IPS-11a (cell line): ENCODE measurements around the gene METTL24.
"Not testable (repeated sequence)": the region's sequence is repeated elsewhere in the genome, so short reads cannot be mapped to it uniquely, and the experiment has no call there.

Experiments
- H3K4me3 ChIP-seq: one replicate; pipeline ENCODE4 v1.5.1; 2013; ENCODE audit warnings: low read depth, low read length, control low read depth

The METTL24 gene

DNA sequence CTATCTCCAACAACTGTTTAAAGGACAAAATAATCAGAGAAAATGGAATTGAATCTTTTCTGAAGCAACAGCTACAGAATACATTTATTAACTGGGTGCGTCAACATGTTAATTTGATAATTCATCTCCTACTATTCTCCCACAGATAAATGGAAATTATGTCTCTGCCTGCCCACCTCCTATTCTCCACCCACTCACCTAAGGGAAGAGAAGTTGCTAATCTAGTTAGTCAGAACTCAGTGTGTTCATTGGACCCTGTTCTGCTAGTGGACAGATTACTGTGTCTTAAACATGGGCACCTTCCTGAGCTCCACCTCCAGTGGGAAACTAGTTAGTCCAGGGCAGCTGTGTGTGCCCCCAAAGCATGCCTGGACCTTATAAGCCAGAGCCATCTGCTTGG, 41.0 kb downstream of the METTL24 start:
- no peak overlapping the region for H3K4me3 ChIP-seq

DNA sequence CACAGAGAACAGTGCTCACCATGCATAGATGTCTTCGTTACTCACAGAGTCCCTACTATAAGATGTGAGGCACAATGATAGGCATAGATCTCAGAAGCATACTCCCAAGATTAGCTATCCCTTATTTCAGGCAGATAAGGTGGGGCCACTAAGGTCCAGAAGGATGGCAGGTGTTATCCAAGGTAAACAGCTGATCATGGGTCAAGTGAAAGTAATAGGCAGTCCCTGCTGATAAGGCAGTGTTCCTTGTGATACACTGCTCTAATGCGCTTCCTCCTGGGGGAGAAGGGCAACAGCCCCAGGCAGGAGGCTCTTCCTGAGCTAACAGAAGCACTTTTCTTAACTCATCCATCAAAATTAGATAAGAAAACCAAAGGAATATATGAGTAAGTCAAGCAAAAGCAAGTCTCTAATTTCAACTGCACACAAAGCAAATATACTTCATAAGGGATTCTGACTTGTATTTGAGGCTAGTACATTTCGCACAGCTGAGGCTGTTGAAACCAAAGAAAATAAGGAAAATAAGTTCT, 42.2 kb downstream of the METTL24 start:
- no peak overlapping the region for H3K4me3 ChIP-seq

DNA sequence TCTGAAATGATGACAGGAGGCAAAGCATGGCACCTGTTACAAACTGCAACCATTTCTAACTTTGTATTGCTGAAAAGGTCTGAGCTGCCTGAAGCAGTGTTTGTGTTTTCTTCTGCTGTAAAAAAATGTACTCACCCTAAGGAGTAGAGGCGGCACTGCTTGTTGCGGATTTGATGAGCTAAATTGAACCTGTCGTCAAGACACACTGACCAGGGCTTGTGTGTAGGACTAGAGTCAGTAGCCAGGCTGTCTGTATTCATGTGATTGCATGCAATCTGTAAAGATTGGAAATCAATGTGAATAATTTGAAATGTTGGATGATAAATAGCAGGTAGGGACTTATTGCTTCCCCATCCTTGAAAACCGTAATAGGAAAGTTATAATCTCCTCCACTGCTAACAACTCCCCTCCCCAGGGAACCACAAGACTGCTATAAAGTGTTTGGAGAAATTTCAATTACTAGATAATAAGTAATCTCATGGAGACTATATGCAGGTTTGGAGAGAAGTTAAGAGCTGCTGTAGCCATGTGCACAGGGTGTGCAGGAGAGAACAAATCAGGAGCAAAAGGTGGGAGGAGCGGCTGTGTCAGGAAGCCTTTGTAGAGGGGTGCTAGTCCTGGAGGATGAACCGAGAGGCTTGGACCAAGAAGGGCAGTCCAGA, 42.8 kb downstream of the METTL24 start:
- H3K4me3 ChIP-seq, result no peak overlapping the region

DNA sequence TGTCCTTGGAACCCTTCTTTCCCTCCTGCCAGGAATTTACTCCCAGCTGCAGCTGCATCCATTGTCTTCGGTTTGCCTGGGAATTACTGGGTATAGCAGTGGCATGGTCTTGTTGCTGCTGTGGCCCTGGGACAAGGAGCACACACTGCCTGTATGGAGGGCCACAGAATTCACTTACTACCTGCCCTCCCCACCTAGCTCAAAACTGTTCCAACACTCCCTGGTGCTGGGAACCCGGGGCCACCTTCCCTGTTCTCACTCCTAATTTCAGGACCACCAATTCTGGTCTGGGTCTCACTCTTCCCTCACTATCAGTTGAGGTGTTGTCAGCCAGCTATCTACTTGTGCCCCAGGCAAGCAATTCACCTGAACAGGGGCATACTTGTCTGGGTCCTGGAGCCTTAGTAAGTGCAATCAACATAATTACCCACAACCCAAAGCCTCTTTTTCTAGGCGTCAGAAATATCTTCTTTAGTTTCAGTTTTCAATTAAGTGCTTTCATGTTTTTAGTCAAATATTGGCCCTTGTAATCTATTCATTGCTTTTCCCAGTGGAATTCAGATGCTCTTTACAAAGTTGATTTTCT, 47.2 kb downstream of the METTL24 start:
- no peak overlapping the region for H3K4me3 ChIP-seq

DNA sequence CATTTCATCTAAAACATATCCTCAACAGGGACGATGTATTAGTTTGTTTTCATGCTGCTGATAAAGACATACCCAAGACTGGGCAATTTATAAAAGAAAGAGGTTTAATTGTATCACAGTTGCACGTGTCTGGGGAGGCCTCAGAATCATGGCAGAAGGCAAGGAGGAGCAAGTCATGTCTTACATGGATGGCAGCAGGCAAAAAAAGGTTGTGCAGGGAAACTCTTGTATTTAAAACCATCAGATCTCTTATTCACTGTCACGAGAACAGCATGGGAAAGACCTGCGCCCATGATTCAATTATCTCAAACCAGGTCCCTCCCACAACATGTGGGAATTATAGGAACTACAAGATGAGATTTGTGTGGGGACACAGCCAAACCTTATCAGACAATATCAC, 48.7 kb downstream of the METTL24 start:
- not testable (repeated sequence) for H3K4me3 ChIP-seq

DNA sequence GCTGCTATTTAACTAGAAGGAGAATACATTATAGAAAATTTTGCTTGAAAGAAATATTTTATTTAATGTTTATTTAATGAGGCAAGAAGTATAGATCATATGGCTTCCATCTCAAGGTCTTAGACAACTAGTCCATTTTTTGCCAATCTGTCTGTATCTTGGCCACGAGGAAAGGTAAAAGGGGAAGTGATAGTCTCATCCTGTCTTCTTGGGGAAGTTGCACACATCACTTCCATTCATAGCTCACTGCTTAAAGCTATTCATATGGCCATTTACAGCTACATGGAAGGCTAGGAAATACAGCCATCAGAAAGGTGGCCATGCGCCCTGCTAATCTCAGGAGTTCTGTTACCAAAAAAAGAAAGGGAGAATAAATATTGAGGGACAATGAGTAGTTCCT, 50.8 kb downstream of the METTL24 start:
- no peak overlapping the region for H3K4me3 ChIP-seq

DNA sequence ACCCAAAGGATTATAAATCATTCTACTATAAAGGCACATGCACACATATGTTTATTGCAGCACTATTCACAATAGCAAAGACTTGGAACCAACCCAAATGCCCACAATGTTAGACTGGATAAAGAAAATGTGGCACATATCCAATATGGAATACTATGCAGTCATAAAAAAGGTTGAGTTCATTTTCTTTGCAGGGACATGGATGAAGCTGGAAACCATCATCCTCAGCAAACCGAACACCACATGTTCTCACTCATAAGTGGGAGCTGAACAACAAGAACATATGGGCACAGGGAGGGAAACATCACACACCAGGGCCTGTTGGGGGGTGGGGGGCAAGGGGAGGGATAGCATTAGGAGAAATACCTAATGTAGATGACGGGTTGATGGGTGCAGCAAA, 52.3 kb downstream of the METTL24 start:
- H3K4me3 ChIP-seq, result not testable (repeated sequence)

DNA sequence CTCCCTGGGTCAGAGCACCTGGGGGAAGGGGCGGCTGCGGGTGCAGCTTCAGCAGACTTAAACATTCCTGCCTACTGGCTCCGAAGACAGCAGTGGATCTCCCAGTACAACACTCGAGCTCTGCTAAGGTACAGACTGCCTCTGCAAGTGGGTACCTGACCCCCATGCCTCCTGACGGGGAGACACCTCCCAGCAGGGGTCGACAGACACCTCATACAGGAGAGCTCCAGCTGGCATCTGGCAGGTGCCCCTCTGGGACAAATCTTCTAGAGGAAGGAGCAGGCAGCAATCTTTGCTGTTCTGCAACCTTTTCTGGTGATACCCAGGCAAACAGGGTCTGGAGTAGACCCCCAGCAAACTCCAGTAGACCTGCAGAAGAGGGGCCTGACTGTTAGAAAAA, 54.5 kb downstream of the METTL24 start:
- H3K4me3 ChIP-seq, result not testable (repeated sequence)

DNA sequence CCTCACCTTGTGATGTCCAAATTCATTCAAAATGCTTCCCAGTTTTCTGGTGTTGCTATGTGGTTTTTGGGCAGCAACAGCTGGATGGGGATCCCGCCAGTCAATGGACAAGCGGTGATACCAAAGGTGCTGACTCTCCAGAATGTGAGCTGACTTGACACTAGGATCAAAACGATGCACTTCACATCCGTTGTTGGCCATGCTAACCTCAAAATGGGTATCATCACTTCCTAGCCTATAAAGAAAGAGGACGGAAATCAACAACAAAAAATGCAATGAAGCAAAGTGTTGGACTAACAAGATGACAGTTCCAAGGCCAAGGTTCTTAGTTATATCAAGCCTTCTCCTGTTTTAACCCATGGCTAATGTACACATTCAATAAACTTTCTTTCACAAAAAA, 59.2 kb downstream of the METTL24 start:
- no peak overlapping the region for H3K4me3 ChIP-seq

DNA sequence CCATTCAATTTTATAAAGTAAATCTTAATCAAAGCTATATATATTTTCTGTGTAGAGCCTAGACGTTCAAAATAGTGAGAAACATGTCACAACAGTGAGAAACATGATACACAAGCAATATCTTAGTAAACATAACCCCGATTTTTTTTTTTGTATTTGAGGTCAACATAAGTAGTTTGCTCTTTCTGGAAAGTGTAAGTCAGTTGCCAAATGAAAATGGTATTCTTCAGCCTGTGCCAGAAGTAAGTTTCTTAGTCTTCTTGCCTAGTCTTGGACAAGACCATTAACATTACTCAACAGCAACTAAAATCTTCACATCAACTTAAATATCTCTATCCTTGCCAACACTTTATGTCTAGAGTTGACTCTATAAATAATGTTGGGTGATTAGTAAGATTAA, 59.7 kb downstream of the METTL24 start:
- H3K4me3 ChIP-seq, result no peak overlapping the region

DNA sequence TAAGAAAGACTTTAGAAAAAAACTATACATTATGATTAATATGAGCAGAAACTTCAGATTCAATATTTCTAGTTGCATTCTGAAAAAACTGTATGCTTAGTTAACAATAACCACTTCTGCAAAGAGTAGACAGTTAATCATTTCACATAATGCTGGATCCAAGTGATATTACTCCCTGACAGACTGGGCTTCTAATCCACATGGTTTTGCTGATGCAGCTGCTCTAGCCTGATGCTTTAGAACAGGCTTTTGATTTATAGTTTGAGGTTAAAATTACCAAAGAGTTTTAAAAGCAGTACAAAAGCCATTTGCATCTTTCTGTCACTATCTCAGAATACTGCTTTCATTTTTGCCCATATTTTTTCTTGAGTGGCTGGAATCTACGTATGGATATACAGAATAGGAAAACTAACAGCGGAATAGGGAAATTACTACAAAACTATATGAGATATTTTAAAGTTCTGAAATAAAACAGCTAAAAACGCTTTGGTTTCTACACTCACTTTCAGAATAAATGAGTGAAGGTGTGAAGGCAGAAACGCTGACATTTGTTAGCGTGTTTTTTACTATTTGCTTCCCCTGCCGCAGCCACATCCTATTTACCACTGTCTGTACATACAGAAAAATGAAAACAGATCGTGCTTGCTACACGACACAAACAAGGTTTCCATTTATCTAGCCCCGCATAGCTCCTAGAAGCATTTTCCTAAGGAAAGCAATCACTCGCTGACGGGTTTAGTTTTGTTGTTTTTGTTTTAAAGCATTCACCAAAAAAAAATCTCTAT, 61.7 kb downstream of the METTL24 start:
- no peak overlapping the region for H3K4me3 ChIP-seq

DNA sequence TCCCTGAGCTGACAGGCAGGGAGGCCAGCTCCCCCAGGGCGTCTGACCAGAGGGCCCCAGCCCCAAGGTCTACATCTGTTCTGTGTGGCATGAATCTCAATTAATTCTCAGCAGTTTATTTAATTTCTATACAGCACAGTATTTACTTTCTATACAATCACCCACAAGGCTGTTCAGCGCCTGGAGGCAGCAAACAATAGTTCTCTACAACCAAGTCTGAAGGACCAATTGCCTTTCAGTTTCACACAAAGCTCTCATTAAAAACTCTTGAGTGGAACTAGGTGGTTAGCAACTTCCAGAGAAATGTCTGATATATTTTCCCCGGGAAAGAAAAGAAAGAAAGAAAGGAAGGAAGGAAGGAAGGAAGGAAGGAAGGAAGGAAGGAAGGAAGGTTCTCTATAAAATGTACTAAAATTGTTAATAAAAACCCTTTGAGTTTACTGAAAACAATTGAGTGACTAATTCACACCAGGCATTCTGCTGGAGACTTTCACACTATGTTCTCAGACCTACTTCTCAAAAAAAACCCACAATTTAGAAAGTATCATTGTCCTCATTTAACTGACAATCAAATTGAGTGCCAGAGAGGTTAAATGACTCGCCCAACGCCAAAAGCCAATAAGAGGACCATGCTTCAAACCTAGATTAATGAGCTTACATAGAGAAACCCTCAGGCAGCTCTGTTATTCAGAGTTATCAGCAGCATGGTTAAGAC, 62.5 kb downstream of the METTL24 start:
- H3K4me3 ChIP-seq, result no peak overlapping the region

DNA sequence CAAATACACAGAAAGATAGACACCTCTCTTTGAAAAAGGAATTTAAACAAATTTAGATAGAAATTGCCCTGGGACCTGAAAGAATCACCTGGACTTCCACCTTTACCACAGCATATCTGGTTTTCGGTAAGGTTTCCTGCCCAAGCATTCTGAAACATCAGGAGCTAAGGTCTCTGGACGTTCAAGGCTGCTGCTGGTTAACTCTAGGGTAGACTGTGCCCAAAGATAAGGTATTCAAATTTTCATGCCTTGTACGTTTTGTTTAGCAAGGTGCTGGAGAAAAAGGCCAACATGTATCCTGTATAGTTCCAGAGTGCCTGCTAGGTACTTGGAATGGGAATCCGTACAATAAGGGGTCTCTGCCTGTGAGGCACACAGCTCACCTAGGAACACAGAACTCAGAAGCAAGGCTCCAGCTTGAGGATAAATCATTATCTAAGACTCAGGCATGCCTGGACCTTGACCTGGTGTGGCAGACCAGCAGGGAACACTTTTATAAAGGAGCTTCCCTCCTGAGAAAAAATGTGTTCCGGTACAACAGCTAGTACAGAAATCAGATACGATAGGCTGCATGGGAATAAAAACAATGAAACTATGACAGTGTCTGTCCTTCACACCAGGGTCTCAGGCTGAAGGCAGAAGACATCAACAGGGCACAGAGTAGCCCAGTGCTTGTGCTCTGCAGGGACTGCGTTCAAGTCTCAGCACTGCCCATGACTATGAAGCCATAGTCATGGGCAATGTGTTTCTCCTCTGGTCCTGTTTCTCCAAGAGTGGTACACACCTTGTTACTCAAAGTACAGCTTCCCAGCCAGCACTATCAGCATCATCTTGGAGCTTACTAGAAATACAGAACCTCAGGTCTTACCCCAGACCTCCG, 70.4 kb downstream of the METTL24 start:
- no peak overlapping the region for H3K4me3 ChIP-seq

DNA sequence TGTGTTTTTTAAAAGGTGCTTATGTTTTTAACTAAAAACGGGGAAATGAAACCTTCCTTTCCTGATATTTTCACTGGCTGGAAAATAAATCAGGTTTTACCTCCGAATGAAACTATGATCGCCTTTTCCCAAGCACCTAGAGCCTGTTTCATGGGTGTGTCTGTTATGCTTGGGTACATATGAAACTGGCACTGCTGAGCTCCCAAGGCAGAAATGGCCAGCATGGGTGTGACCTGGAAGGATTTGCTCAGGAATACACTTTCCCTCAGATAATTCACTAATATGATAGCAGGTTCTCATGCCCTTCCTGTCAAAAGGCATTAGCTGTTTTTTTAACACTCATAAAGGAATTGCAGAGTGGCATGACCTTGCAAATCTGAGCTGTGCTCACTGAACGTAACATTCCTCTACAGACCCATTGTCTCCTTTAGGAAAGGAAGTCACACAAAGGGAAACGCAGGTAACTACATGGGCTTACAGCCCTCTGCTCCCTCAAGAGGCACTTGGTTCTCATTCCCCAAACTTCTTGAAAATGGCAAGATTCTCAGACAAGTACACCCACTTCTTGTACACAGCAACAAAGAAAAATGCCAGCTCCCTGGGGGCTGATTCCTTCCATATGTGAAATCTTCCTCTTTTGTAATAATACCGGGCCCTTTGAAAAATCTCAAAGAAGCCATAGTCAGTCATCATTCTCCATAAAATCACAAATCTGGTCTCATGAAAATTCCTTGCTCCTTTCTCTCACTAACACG, 72.7 kb downstream of the METTL24 start:
- no peak overlapping the region for H3K4me3 ChIP-seq

DNA sequence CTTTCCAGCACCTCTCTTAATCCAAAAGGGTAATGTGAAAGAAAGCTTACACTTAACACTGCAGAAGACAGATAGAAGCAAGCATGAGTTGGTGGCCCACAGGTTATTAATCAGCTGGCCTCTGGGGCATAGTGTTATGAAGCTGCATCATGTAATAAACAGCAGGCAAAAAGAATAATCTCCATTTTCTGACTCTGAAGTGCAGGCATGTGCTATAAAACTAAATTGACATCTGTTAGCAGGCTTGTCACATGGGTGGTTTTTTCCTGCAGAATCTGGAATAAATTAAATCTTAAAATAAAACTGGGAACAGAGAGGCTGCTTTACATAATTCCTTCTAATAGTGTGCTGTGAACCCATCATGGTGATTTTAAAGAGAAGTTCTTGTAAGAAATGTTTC, 73.3 kb downstream of the METTL24 start:
- no peak overlapping the region for H3K4me3 ChIP-seq

DNA sequence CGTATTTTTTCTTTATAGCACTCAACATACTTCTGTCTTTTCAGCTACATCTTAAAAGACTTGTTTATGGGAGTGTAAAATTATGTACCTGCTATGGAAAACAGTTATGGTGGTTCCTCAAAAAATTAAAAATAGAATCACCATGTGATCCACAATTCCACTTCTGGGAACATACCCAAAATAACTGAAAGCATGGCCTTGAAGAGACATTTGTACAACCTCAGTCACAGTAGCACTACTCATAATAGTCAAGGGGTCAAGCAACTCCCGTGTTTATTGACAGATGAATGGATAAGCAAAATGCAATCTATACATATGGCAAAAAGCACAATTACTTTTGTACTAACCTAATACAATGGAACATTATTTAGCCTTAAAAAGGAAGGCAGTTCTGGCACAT, 74.5 kb downstream of the METTL24 start:
- no peak overlapping the region for H3K4me3 ChIP-seq

DNA sequence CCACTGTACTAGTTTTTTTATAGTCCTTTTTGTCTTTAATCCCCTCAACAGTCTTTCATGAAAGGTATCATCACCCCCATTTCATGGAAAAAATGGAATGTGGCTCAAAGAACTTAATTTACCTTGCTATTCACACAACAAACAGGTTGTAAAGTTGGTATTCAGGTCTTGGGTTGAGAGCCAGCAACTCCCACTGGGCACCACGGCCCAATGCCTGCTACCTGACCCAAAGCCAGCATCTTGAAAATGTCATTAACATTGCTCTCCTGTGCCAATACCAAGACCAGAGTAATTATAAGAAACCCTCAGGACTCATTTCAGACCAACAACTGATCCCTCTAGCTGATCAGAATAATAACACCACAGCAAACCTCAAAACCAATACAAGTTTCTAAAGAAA, 75.7 kb downstream of the METTL24 start:
- no peak overlapping the region for H3K4me3 ChIP-seq

DNA sequence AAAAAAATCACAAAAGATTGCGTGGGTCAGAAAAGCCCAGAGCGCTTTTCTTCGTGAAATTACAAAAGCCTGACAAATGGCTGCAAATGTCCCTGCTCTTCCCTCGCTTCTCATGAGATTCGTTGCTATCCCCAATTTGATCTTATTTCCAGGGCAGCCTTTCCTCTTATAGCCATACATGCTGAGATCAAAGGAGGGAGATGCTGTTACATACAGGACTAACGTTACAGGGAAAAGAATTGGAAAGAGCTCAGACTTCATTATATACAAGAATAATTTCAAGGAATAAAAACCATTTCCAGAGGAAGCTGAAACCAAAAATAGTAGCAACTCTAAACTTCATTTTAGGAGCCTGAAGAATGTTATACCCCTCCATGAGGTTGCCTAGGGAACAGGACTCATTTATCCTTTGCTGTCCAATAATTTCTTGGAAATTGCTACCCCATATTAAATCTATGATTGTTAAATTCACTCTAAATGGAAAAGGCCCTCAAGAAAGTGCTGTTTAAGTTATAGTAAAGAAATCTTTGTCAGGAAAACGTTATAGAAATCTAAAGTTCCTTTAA, 81.0 kb downstream of the METTL24 start:
- no peak overlapping the region for H3K4me3 ChIP-seq

DNA sequence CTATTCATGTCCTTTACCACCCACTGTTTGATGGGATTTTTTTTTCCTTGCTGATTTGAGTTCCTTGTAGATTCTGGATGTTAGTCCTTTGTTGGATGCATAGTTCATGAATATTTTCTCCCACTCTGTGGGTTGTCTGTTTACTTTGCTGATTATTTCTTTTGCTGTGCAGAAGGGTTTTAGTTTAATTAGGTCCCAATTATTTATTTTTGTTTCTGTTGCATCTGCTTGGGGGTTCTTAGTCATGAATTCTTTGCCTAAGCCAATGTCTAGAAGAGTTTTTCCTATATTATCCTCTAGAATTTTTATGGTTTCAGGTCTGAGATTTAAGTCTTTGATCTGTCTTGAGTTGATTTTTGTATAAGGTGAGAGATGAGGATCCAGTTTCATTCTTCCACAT, 85.4 kb downstream of the METTL24 start:
- not testable (repeated sequence) for H3K4me3 ChIP-seq

DNA sequence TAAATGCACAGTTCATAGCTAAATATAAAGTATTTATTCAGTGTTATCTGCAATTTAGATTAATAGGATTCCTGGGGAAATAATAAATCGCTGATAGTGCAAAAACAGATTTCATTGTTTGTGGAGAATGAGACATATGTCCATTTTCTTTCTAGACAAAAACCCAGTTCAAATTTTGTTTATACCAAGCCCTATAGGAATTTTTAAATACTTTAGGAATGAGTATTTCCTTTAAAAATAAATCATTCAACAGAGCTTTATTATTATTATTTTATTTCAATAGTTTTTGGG, 86.5 kb downstream of the METTL24 start:
- no peak overlapping the region for H3K4me3 ChIP-seq
